ENCODE data around the gene ADGRA3.

DNA sequence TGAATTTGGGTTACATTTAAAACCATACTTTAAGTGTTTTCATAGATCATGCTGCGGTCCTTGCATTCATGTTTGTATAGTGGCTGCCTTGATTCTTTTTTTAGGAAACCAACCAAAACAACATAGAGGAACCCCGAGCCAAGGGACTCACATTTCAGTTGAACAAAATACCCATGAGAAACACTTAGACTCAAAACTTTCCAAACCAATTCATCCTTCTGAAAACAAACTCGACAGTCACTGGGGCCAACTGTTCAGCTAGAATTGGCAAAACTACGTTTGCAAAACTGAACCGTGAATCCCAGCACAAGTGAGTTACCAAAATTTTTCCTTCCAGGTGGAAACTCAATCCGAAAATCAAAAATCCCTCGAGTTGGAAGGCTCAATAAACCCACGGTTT lies 1.4 kb downstream of the ADGRA3 start:
- TF ChIP-seq CTCF (IDR thresholded peaks at IDR 0.05) = no peak
- no peak for TF ChIP-seq EP300 (IDR thresholded peaks at IDR 0.05)
- TF ChIP-seq POLR2A (IDR thresholded peaks at IDR 0.05) = no peak
